Measurements from ENCODE around the gene NR2C2. TPM values are rescaled to one million over a fixed set of nuclear protein-coding genes. Genes with fewer than 3 reads are reported as not detected.

The NR2C2 gene
- total and polyA plus RNA-seq, 2 of the 13 experiments (the other 11 are each of a cell fraction or from before 2014, with no cell fraction given) = 7.8 to 11.8 TPM

DNA sequence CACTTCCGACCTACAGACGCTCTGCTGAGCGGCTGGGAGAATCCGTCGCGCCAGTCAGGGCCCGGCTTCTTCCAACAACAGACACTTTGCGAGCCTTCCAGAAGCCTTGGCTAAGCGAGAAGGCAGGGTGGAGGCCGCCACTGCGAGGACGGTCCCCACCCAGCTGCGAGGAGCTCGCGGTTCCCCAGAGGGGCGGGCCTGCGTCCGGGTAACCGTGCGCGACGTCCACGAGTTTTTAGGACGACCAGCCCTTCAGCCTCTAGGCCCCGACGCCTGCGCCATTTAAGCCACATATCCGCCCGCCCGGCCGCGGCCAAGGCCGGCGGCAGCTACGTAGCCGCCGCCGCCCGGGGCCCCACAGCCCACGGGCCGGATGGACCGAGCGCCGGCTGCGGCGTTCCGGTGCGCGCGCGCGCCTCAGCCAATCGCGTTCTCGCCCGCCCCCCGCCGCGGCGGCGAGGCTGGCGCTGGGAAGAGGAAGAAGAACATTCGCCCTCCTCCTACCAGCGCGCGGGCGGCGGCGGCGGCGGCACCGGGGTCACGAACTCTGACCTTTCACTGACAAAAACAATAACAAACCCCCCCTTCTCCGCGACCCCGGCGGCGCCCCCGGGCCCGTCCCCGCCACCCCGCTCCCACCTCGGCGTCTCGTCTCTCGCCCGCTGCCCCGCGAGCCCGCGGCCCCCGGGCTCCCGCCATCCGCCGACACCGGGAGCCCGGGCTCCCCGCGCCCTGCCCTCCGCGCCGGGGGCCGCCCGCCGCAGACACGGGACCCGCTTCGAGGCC is at the start of gene NR2C2 (continued):
- no peak for TF ChIP-seq NFE2L2 (IDR thresholded peaks at IDR 0.05; ENCODE audit: low read length)
- TF ChIP-seq SYNCRIP (IDR thresholded peaks at IDR 0.05; ENCODE audit: insufficient read depth, low read depth, low read length) = no peak
- no peak for TF ChIP-seq ZNF143 (CRISPR knock-in tag; IDR thresholded peaks at IDR 0.05)
- TF ChIP-seq, protein P1, sequence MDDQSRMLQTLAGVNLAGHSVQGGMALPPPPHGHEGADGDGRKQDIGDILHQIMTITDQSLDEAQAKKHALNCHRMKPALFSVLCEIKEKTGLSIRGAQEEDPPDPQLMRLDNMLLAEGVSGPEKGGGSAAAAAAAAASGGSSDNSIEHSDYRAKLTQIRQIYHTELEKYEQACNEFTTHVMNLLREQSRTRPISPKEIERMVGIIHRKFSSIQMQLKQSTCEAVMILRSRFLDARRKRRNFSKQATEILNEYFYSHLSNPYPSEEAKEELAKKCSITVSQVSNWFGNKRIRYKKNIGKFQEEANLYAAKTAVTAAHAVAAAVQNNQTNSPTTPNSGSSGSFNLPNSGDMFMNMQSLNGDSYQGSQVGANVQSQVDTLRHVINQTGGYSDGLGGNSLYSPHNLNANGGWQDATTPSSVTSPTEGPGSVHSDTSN (CRISPR knock-in tag; IDR thresholded peaks at IDR 0.05; ENCODE audit: borderline replicate concordance) = no peak; the same call in 1 of the 2 replicates
- peak; percentile 17; the same call in 1 of the 2 replicates for TF ChIP-seq ERF (CRISPR knock-in tag; IDR thresholded peaks at IDR 0.05)
- TF ChIP-seq ZFP41 (CRISPR knock-in tag; IDR thresholded peaks at IDR 0.05; ENCODE audit: borderline replicate concordance) = no peak
- TF ChIP-seq ZNF331 (CRISPR knock-in tag; IDR thresholded peaks at IDR 0.05) = no peak
- no peak; the same call in 1 of the 2 replicates for TF ChIP-seq SP2 (CRISPR knock-in tag; IDR thresholded peaks at IDR 0.05)
- TF ChIP-seq ZNF644 (CRISPR knock-in tag; IDR thresholded peaks at IDR 0.05; ENCODE audit: low read depth) = no peak
- TF ChIP-seq NPAS2 (CRISPR knock-in tag; IDR thresholded peaks at IDR 0.05; ENCODE audit: borderline replicate concordance) = no peak
- TF ChIP-seq ZNF280B (CRISPR knock-in tag; IDR thresholded peaks at IDR 0.05; ENCODE audit: borderline replicate concordance) = peak; percentile 46; the same call in 1 of the 2 replicates
- no peak for TF ChIP-seq IRF9 (CRISPR knock-in tag; IDR thresholded peaks at IDR 0.05; ENCODE audit: borderline replicate concordance)
